ENCODE measurements around the gene MACROD1.
A peak's percentile ranks its signal among the peaks of the same experiment; 100 is the strongest.

MACROD1 gene

GRCh38 chr11:64112771-64113461 is 53.0 kb downstream of the MACROD1 start:
- H3K9me3 ChIP-seq (ENCODE audit: control insufficient read depth, low read length): no peaks in the 10 kb centered on the region
- H3K4me1 ChIP-seq (ENCODE audit: control insufficient read depth, insufficient read depth, low read length): no peaks in the 10 kb centered on the region
- DNase-seq (ENCODE audit: low read depth): no peak
- no peaks in the 10 kb centered on the region for H3K36me3 ChIP-seq (ENCODE audit: control insufficient read depth, insufficient read depth, low read length, severe bottlenecking)
- no peaks in the 10 kb centered on the region for H3K27me3 ChIP-seq (replicated peaks; ENCODE audit: control insufficient read depth, insufficient read depth, low read length)
- H3K9ac ChIP-seq (ENCODE audit: low read length): no peak overlapping the region
- H3K4me3 ChIP-seq (ENCODE audit: low read length): no peak overlapping the region

GRCh38 chr11:64110465-64111375 is 55.2 kb downstream of the MACROD1 start:
- Histone ChIP-seq H3K4me3 (ENCODE audit: low read length) (no peak overlapping the region), H3K36me3 (ENCODE audit: control insufficient read depth, insufficient read depth, low read length, severe bottlenecking) (no peaks in the 10 kb centered on the region), H3K4me1 (ENCODE audit: control insufficient read depth, insufficient read depth, low read length) (no peaks in the 10 kb centered on the region), H3K9ac (ENCODE audit: low read length) (no peak overlapping the region), H3K27me3 (replicated peaks; ENCODE audit: control insufficient read depth, insufficient read depth, low read length) (no peaks in the 10 kb centered on the region), H3K9me3 (ENCODE audit: control insufficient read depth, low read length) (no peaks in the 10 kb centered on the region)
- DNase-seq (ENCODE audit: low read depth): no peak

DNA sequence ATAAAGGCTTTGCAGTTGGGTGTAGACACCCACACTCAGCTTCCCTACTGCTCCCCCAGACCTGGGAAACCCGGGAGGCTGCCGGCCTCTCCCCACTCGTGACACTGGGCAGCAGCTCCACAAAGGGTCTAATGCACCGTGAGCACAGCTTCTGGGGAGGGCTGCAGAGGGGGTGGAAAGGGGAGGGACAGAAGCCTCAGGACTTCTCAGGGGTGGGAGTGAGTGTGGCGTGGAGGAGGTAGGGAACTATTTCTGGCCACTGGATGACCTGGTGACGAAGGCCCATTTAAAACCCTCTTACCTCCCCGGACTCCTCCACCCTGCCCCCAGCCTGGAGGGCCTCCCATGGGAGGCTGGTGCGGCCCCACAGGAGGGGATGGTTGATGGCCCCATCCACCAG is 56.6 kb downstream of the MACROD1 start:
- Histone ChIP-seq H3K36me3 (ENCODE audit: control insufficient read depth, insufficient read depth, low read length, severe bottlenecking) (no peaks in the 10 kb centered on the region), H3K9me3 (ENCODE audit: control insufficient read depth, low read length) (no peaks in the 10 kb centered on the region), H3K4me3 (ENCODE audit: low read length) (no peak overlapping the region), H3K4me1 (ENCODE audit: control insufficient read depth, insufficient read depth, low read length) (no peaks in the 10 kb centered on the region), H3K27me3 (replicated peaks; ENCODE audit: control insufficient read depth, insufficient read depth, low read length) (no peaks in the 10 kb centered on the region), H3K9ac (ENCODE audit: low read length) (no peak overlapping the region)
- no peak for DNase-seq (ENCODE audit: low read depth)

DNA sequence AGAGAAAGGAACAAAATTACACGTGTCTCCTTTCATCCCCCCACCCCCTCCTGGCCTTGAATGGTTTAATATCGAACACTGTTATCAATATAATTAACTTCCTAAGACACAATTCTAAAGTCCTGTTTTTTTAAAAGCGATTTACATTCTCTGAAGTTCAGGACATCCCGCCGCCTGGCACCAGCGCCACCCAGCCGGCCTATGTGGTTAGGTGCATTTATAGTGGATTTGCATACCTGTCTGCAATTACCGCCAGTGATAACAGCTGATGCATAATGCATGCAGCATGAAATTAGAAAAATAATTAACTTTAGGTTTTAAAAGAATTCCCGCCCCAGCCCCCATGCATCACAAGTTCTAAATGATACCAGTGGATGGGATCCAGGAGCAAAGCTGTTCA is 58.6 kb downstream of the MACROD1 start:
- Histone ChIP-seq H3K36me3 (ENCODE audit: control insufficient read depth, insufficient read depth, low read length, severe bottlenecking) (no peaks in the 10 kb centered on the region), H3K4me3 (ENCODE audit: low read length) (no peak overlapping the region), H3K27me3 (replicated peaks; ENCODE audit: control insufficient read depth, insufficient read depth, low read length) (no peaks in the 10 kb centered on the region), H3K4me1 (ENCODE audit: control insufficient read depth, insufficient read depth, low read length) (peaks cover 1% of the 10 kb centered on the region), H3K9me3 (ENCODE audit: control insufficient read depth, low read length) (no peaks in the 10 kb centered on the region), H3K9ac (ENCODE audit: low read length) (no peak overlapping the region)
- no peak for DNase-seq (ENCODE audit: low read depth)

DNA sequence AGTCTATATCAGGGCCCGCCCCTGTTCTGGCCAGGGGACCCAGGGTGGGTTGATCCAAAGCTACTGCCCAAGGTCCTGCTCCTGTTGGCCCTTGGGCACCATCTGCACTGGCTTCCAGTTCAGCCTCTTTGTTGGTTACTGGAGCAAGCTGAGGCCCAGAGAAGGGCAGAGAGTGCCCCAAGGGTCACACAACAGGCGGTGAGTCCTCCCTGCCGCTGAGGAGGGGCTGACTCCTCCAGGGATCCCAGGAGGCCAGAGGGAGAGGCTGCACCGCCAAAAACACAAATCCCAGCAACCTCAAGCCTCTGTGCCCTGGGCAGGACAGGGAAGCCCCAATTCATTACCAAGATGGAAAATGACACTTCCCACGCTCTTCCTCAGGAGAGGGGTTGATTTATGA is 61.3 kb downstream of the MACROD1 start:
- DNase-seq (ENCODE audit: low read depth): no peak
- peaks cover 16% of the 10 kb centered on the region for H3K4me1 ChIP-seq (ENCODE audit: control insufficient read depth, insufficient read depth, low read length)
- no peak overlapping the region for H3K4me3 ChIP-seq (ENCODE audit: low read length)
- no peak overlapping the region for H3K9ac ChIP-seq (ENCODE audit: low read length)
- no peaks in the 10 kb centered on the region for H3K9me3 ChIP-seq (ENCODE audit: control insufficient read depth, low read length)
- H3K36me3 ChIP-seq (ENCODE audit: control insufficient read depth, insufficient read depth, low read length, severe bottlenecking): no peaks in the 10 kb centered on the region
- no peaks in the 10 kb centered on the region for H3K27me3 ChIP-seq (replicated peaks; ENCODE audit: control insufficient read depth, insufficient read depth, low read length)

- DNase-seq (ENCODE audit: low read depth): no peak
- H3K9ac ChIP-seq (ENCODE audit: low read length): no peak overlapping the region
- H3K4me3 ChIP-seq (ENCODE audit: low read length): no peak overlapping the region
- no peaks in the 10 kb centered on the region for H3K9me3 ChIP-seq (ENCODE audit: control insufficient read depth, low read length)
- H3K36me3 ChIP-seq (ENCODE audit: control insufficient read depth, insufficient read depth, low read length, severe bottlenecking): no peaks in the 10 kb centered on the region
- H3K4me1 ChIP-seq (ENCODE audit: control insufficient read depth, insufficient read depth, low read length): peaks cover 16% of the 10 kb centered on the region
- H3K27me3 ChIP-seq (replicated peaks; ENCODE audit: control insufficient read depth, insufficient read depth, low read length): no peaks in the 10 kb centered on the region
These were observed 62.5 kb downstream of the MACROD1 start for GRCh38 chr11:64103277-64103985.

GRCh38 chr11:64102005-64102738 is 63.7 kb downstream of the MACROD1 start:
- DNase-seq (ENCODE audit: low read depth): peak; percentile 41
- no peaks in the 10 kb centered on the region for H3K27me3 ChIP-seq (replicated peaks; ENCODE audit: control insufficient read depth, insufficient read depth, low read length)
- H3K9ac ChIP-seq (ENCODE audit: low read length): no peak overlapping the region
- H3K36me3 ChIP-seq (ENCODE audit: control insufficient read depth, insufficient read depth, low read length, severe bottlenecking): no peaks in the 10 kb centered on the region
- no peaks in the 10 kb centered on the region for H3K9me3 ChIP-seq (ENCODE audit: control insufficient read depth, low read length)
- H3K4me3 ChIP-seq (ENCODE audit: low read length): peak overlapping the region; percentile 50
- H3K4me1 ChIP-seq (ENCODE audit: control insufficient read depth, insufficient read depth, low read length): peaks cover 16% of the 10 kb centered on the region

DNA sequence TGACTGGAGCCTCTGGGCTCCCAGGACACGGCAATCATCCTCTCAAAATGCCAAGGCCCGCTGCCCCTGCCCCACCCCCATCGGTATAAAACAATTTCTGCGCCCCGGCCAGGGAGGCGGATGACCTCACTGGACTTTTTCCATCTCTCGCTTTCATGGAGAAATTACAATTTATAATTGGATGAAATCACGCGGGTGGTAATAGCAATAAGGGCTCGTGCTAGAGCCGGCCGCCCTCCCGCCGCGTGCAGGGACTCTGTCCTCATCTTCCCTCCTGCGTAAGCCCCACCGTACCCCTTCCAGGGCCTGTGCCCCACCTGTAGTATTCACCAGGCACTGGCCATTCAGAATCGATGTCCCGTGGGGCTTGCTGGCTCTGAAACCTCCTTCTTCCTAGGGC is 64.5 kb downstream of the MACROD1 start:
- no peaks in the 10 kb centered on the region for H3K27me3 ChIP-seq (replicated peaks; ENCODE audit: control insufficient read depth, insufficient read depth, low read length)
- H3K9me3 ChIP-seq (ENCODE audit: control insufficient read depth, low read length): no peaks in the 10 kb centered on the region
- H3K4me1 ChIP-seq (ENCODE audit: control insufficient read depth, insufficient read depth, low read length): peaks cover 16% of the 10 kb centered on the region
- DNase-seq (ENCODE audit: low read depth): no peak
- H3K9ac ChIP-seq (ENCODE audit: low read length): no peak overlapping the region
- H3K4me3 ChIP-seq (ENCODE audit: low read length): peak overlapping the region; percentile 50
- no peaks in the 10 kb centered on the region for H3K36me3 ChIP-seq (ENCODE audit: control insufficient read depth, insufficient read depth, low read length, severe bottlenecking)

GRCh38 chr11:64100782-64101353 is 65.0 kb downstream of the MACROD1 start:
- Histone ChIP-seq H3K27me3 (replicated peaks; ENCODE audit: control insufficient read depth, insufficient read depth, low read length) (no peaks in the 10 kb centered on the region), H3K9me3 (ENCODE audit: control insufficient read depth, low read length) (no peaks in the 10 kb centered on the region), H3K4me3 (ENCODE audit: low read length) (no peak overlapping the region), H3K4me1 (ENCODE audit: control insufficient read depth, insufficient read depth, low read length) (peaks cover 16% of the 10 kb centered on the region), H3K9ac (ENCODE audit: low read length) (no peak overlapping the region), H3K36me3 (ENCODE audit: control insufficient read depth, insufficient read depth, low read length, severe bottlenecking) (no peaks in the 10 kb centered on the region)
- no peak for DNase-seq (ENCODE audit: low read depth)

DNA sequence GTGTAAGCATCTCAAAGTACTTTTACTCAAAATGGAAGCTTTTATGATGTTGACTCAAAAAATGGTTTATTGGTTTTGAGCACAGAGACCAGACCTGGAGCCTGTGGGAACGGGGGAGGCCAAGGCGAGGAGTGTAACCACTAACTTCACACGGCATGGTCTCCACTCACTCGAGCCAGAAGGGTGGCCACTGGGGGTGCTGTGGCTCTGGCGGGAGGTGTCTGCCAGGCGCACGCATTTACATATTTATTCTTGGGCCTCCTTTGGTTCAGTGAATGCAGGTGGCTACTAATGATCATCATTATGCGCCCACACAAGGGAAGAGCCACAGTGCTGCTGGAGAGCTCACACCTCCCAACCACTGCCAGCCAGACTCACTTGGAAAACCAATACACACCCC is 65.6 kb downstream of the MACROD1 start:
- H3K36me3 ChIP-seq (ENCODE audit: control insufficient read depth, insufficient read depth, low read length, severe bottlenecking): no peaks in the 10 kb centered on the region
- no peak overlapping the region for H3K9ac ChIP-seq (ENCODE audit: low read length)
- no peak for DNase-seq (ENCODE audit: low read depth)
- H3K9me3 ChIP-seq (ENCODE audit: control insufficient read depth, low read length): no peaks in the 10 kb centered on the region
- no peaks in the 10 kb centered on the region for H3K27me3 ChIP-seq (replicated peaks; ENCODE audit: control insufficient read depth, insufficient read depth, low read length)
- no peak overlapping the region for H3K4me3 ChIP-seq (ENCODE audit: low read length)
- H3K4me1 ChIP-seq (ENCODE audit: control insufficient read depth, insufficient read depth, low read length): peaks cover 16% of the 10 kb centered on the region

Measured in adipocyte (in vitro differentiated cells).